PC-3 (cell line): ENCODE results near the gene MRLN. TPM values are rescaled to one million over a fixed set of nuclear protein-coding genes. Genes with fewer than 3 reads are reported as not detected.
"Not testable (repeated sequence)": the region's sequence is repeated elsewhere in the genome, so short reads cannot be mapped to it uniquely, and the experiment has no call there.

ENCODE experiments used
- ATAC-seq: fragments of 200-7000 bp; cut with Tn5 transposase; 2 replicates; pipeline ENCODE4 v1.9.1; 2020; ENCODE audit warnings: mild to moderate bottlenecking, moderate library complexity
- BruUV-seq: library from RNA; stranded (reverse); fragments of 400-500 nt; replicated peaks from 2 replicates; lab custom pipeline; 2021; lab: Mats Ljungman, UMichigan
- CTCF ChIA-PET: fragments of 300-600 bp; sonication (Branson Sonifier 250); formaldehyde crosslinking; loops from one replicate; lab custom pipeline; 2022; ENCODE audit warnings: antibody characterized with exemption; lab: Charles Lee
- POLR2A ChIA-PET: fragments of 300-600 bp; sonication (Branson Sonifier 250); formaldehyde crosslinking; loops from one replicate; lab custom pipeline; 2022; ENCODE audit warnings: antibody characterized with exemption; ENCODE audit not compliant: unreplicated experiment; lab: Charles Lee
- DNase-seq: peaks from one replicate; pipeline ENCODE4 v3.0.0-alpha.2; 2015
- H2AFZ ChIP-seq: fragments of 300-600 bp; sonication (generic); 2 replicates; pipeline ENCODE4 v1.6.0; 2016; ENCODE audit warnings: antibody characterized with exemption, low read length
- H3F3A ChIP-seq: fragments of 300-600 bp; sonication (generic); one replicate; pipeline ENCODE4 v1.6.0; 2017; ENCODE audit warnings: antibody characterized with exemption, low read length, control low read depth, mild to moderate bottlenecking; ENCODE audit not compliant: unreplicated experiment
- H3K27ac ChIP-seq: fragments of 300-600 bp; sonication (generic); 2 replicates; pipeline ENCODE4 v1.5.1; 2016; ENCODE audit warnings: mild to moderate bottlenecking, low read length
- H3K27me3 ChIP-seq: fragments of 300-600 bp; sonication (generic); 2 replicates; pipeline ENCODE4 v1.6.1; 2016; ENCODE audit warnings: low read length, mixed read lengths
- H3K36me3 ChIP-seq: fragments of 300-600 bp; sonication (generic); 2 replicates; pipeline ENCODE4 v1.6.1; 2016; ENCODE audit warnings: low read depth, mixed run types, low read length, mixed read lengths
- H3K4me1 ChIP-seq: fragments of 300-600 bp; sonication (generic); 2 replicates; pipeline ENCODE4 v1.5.1; 2016; ENCODE audit warnings: low read length; ENCODE audit not compliant: insufficient read depth
- H3K4me2 ChIP-seq: fragments of 300-600 bp; sonication (generic); 2 replicates; pipeline ENCODE4 v1.6.0; 2016; ENCODE audit warnings: low read length
- H3K4me3 ChIP-seq: fragments of 300-600 bp; sonication (generic); 2 replicates; pipeline ENCODE4 v1.5.1; 2016; ENCODE audit warnings: mild to moderate bottlenecking, low read length, mixed read lengths
- H3K79me2 ChIP-seq: fragments of 300-600 bp; sonication (generic); 2 replicates; pipeline ENCODE4 v1.6.1; 2017; ENCODE audit warnings: low read length, mixed read lengths
- H3K9ac ChIP-seq: fragments of 300-600 bp; sonication (generic); 2 replicates; pipeline ENCODE4 v1.6.0; 2016; ENCODE audit warnings: mild to moderate bottlenecking, low read length
- H3K9me2 ChIP-seq: fragments of 300-600 bp; sonication (generic); replicated peaks from 2 replicates; pipeline ENCODE4 v1.6.1; 2016; ENCODE audit warnings: mixed run types, low read length, mixed read lengths
- H3K9me3 ChIP-seq: fragments of 300-600 bp; sonication (generic); 2 replicates; pipeline ENCODE4 v1.6.1; 2016; ENCODE audit warnings: low read length, mixed read lengths
- H4K20me1 ChIP-seq: fragments of 300-600 bp; sonication (generic); 2 replicates; pipeline ENCODE4 v1.6.1; 2016; ENCODE audit warnings: low read length, mixed read lengths
- EZH2 ChIP-seq: fragments of 300-600 bp; sonication (generic); IDR thresholded peaks from one replicate; pipeline ENCODE4 v1.6.1; 2017; ENCODE audit warnings: antibody characterized with exemption, mild to moderate bottlenecking, low read length; ENCODE audit not compliant: unreplicated experiment
- EZH2phosphoT487 ChIP-seq: fragments of 300-600 bp; sonication (generic); IDR thresholded peaks from 2 replicates; pipeline ENCODE4 v1.6.1; 2018; ENCODE audit warnings: mild to moderate bottlenecking, antibody characterized with exemption, low read length, borderline replicate concordance
- intact Hi-C: fragments of 100-400 bp; cut with micrococcal nuclease; formaldehyde crosslinking; loops from 2 replicates; pipeline ENCODE4 v1.9.0; 2023
- total RNA-seq: library from RNA; depleted of rRNA; stranded (reverse); fragments of >200 nt; gene quantifications from 2 replicates; pipeline ENCODE4 v1.2.3, GENCODE V29; 2014
- TF ChIP-seq, protein P1 (sequence below): fragments of 300-600 bp; sonication (generic); conservative IDR thresholded peaks from 2 replicates; pipeline ENCODE4 v1.5.1; 2017; ENCODE audit warnings: antibody characterized with exemption, low read depth, mild to moderate bottlenecking, low read length

Gene MRLN
- total RNA-seq, 1 experiment from 2014 or later: not detected

DNA sequence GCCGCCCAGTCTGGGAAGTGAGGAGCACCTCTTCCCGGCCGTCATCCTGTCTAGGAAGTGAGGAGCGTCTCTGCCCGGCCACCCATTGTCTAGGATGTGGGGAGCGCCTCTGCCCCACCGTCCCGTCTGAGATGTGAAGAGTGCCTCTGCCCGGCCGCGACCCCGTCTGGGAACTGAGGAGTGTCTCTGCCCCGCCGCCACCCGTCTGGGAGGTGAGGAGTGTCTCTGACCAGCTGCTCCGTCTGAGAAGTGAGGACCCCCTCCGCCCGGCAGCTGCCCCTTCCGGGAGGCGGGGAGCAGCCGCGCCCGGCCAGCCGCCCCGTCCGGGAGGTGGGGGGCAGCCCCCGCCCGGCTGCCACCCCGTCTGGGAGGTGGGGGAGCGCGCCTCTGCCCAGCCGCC is 9.1 kb downstream of the MRLN start:
- H3K4me3 ChIP-seq, H3K9me2 ChIP-seq, POLR2A ChIA-PET, H3K79me2 ChIP-seq, H2AFZ ChIP-seq, CTCF ChIA-PET, BruUV-seq, H4K20me1 ChIP-seq, H3F3A ChIP-seq, H3K36me3 ChIP-seq, intact Hi-C loops, H3K9ac ChIP-seq, H3K27me3 ChIP-seq, H3K27ac ChIP-seq, DNase-seq, ATAC-seq, H3K9me3 ChIP-seq, H3K4me2 ChIP-seq: not testable (repeated sequence)
- peaks cover 23% of the 10 kb centered on the region for H3K4me1 ChIP-seq

- no peak overlapping the region for H2AFZ ChIP-seq
- no peaks in the 10 kb centered on the region for H3F3A ChIP-seq
- no peaks in the 10 kb centered on the region for H3K9me3 ChIP-seq
- ATAC-seq (no peak), DNase-seq (peak; percentile 24)
- POLR2A ChIA-PET: no interaction called here
- no peaks in the 10 kb centered on the region for H3K27me3 ChIP-seq
- H3K9ac ChIP-seq: no peak overlapping the region
- H3K79me2 ChIP-seq: no peaks in the 10 kb centered on the region
- intact Hi-C loops: no loop called here
- H3K9me2 ChIP-seq: no peaks in the 10 kb centered on the region
- H3K4me3 ChIP-seq: no peak overlapping the region
- CTCF ChIA-PET: no interaction called here
- peak overlapping the region; percentile 6; the same call in 1 of the 2 replicates for H3K4me2 ChIP-seq
- TF ChIP-seq EZH2 (no peak), EZH2phosphoT487 (no peak)
- TF ChIP-seq, protein P1, sequence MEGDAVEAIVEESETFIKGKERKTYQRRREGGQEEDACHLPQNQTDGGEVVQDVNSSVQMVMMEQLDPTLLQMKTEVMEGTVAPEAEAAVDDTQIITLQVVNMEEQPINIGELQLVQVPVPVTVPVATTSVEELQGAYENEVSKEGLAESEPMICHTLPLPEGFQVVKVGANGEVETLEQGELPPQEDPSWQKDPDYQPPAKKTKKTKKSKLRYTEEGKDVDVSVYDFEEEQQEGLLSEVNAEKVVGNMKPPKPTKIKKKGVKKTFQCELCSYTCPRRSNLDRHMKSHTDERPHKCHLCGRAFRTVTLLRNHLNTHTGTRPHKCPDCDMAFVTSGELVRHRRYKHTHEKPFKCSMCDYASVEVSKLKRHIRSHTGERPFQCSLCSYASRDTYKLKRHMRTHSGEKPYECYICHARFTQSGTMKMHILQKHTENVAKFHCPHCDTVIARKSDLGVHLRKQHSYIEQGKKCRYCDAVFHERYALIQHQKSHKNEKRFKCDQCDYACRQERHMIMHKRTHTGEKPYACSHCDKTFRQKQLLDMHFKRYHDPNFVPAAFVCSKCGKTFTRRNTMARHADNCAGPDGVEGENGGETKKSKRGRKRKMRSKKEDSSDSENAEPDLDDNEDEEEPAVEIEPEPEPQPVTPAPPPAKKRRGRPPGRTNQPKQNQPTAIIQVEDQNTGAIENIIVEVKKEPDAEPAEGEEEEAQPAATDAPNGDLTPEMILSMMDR: no peak
- no TSS peak for BruUV-seq
- peak overlapping the region; percentile 35 for H3K27ac ChIP-seq
- no peaks in the 10 kb centered on the region for H3K36me3 ChIP-seq
- no peaks in the 10 kb centered on the region for H4K20me1 ChIP-seq
- H3K4me1 ChIP-seq: peaks cover 36% of the 10 kb centered on the region
Observed at GRCh38 chr10:59741583-59741982, 11.7 kb downstream of the MRLN start.

DNA sequence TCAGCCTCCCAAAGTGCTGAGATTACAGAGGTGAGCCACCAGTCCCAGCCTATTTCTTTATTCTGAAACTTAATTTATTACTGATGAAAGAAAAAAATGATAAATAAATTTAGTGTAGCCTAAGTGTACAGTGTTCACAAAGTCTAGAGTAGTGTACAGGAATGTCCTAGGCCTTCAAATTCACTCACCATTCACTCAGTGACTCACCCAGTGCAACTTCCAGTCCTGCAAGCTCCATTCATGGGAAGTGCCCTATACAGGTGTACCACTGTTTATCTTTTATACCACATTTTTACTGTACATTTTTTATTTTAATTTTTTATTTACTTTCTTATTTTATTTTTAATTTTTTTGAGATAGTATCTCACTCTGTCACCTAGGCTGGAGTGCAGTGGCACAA is 12.2 kb downstream of the MRLN start:
- ATAC-seq (peak; percentile 60), DNase-seq (peak; percentile 79)
- CTCF ChIA-PET: no interaction called here
- no peaks in the 10 kb centered on the region for H3F3A ChIP-seq
- TF ChIP-seq, protein P1: no peak
- TF ChIP-seq EZH2phosphoT487: no peak
- no peak for TF ChIP-seq EZH2
- intact Hi-C loops: no loop called here
- H4K20me1 ChIP-seq: no peaks in the 10 kb centered on the region
- H3K36me3 ChIP-seq: no peaks in the 10 kb centered on the region
- no peak overlapping the region for H3K4me3 ChIP-seq
- no peak overlapping the region for H2AFZ ChIP-seq
- H3K4me1 ChIP-seq: peaks cover 40% of the 10 kb centered on the region
- H3K9me2 ChIP-seq: no peaks in the 10 kb centered on the region
- POLR2A ChIA-PET: no interaction called here
- H3K4me2 ChIP-seq: peak overlapping the region; percentile 24; the same call in 1 of the 2 replicates
- H3K79me2 ChIP-seq: no peaks in the 10 kb centered on the region
- no peaks in the 10 kb centered on the region for H3K27me3 ChIP-seq
- BruUV-seq: no TSS peak
- no peak overlapping the region for H3K9ac ChIP-seq
- H3K27ac ChIP-seq: peak overlapping the region; percentile 35
- no peaks in the 10 kb centered on the region for H3K9me3 ChIP-seq
